Superior temporal gyrus (tissue), 1 donor: ENCODE results near the gene GALNT2.

Source experiments
- DNase-seq: peaks from one replicate; pipeline ENCODE4 v3.0.0-alpha.2; 2016; ENCODE audit errors: extremely low spot score

Gene GALNT2

GRCh38 chr1:230319014-230319747, 252.1 kb downstream of the GALNT2 start:
- DNase-seq: no peak

- DNase-seq: no peak
Measured at GRCh38 chr1:230320804-230321203, 253.8 kb downstream of the GALNT2 start.

DNA sequence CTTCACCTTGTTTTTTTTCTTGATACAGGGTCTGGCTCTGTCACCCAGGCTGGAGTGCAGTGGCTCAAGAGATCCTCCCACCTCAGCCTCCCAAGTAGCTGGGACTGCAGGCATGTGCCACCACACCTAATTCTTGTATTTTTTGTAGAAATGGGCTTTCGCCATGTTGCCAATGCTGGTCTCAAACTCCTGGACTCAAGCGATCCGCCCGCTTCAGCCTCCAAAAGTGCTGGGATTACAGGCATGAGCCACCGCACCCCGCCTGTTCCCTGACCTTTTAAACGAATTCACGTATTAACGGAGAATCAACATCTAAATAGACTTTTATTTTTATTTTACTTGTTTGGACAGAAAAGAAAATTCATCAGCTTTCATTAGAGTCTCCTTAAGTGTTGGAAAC, 254.3 kb downstream of the GALNT2 start:
- no peak for DNase-seq

- no peak for DNase-seq
Measured at GRCh38 chr1:230321741-230322420, 254.8 kb downstream of the GALNT2 start.

- no peak for DNase-seq
Measured at GRCh38 chr1:230322421-230322756, 255.4 kb downstream of the GALNT2 start.

DNA sequence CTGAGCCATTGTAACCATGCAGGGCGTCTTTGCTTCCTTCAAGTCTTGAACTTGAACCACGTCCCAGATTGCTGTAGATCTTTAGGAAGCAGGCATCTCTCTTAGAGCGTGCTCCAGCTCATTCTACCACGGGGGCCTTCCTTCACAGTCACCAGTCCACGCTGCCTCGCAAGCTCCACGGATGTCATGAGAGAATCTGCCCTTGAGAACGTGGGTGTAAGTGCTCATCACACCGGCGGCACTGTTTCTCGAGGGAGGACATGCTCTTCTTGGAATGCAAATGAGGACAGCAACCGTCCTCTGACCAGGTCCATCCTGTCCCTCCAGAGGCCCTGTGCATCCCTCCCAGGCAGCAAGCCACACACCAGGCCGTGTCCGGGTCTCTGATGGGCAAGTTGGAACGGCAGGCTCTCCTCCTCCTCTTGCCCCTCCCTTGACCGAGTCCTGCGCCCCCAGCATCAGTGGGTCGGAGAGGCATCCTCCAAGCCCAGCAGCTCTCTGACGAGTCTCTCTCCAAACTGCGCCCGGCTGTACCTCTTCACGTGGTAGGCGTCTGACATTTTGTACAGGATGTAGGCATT, 256.0 kb downstream of the GALNT2 start:
- no peak for DNase-seq

GRCh38 chr1:230323686-230324085, 256.6 kb downstream of the GALNT2 start:
- DNase-seq: no peak

- no peak for DNase-seq
Measured at GRCh38 chr1:230326971-230327891, 260.2 kb downstream of the GALNT2 start.

DNA sequence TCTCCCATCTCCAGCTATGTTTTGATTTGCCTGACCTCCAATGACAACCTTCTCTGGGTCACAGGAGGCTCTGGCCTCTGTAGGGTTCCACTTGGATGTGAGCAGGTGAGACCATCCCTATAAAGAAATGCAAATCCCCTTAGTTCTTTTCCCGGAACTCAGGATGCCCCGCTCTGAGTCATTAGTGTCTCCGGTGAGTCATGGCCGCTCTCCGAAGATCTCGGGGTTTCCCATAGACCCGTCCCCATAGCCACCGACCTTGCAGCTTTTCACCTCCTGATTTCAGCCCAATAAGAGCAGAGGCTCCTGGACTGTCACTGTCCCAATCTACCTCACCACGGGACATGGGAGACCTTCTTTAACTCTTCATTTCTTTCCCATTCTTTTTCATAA, 260.9 kb downstream of the GALNT2 start:
- DNase-seq: no peak

DNA sequence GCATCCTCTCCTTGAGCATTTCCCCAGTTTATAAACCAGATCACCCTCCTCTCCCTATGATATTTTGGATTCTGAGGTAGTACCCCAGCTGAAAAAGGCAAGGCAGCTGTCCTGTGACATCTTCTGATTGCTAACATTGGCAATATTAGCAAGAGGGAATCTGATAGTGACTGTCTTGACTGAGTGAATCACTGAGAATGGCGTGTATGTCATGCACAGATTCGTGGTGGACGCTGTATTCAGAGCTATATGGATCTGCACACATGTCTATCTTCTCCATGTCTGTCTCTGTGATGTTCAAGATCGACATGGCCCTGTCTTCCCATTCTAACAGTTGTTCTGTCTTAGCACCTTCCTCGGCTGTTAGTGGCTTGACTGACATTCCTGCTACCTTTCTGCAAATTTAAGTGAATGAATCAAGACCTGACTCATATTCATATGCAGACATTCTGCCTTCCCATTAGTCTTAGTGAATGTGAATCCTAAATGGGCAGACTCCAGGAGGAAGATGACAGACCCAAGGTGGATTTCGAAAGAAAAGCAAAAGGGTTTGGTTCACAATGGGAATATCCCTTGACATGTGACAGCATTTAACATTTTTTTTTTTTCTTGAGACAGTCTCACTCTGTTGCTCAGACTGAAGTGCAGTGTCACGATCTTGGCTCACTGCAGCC, 261.4 kb downstream of the GALNT2 start:
- DNase-seq: no peak

- DNase-seq: no peak
Measured at GRCh38 chr1:230330157-230330556, 263.1 kb downstream of the GALNT2 start.
